ENCODE measurements around the gene ECE1.

The ECE1 gene

DNA sequence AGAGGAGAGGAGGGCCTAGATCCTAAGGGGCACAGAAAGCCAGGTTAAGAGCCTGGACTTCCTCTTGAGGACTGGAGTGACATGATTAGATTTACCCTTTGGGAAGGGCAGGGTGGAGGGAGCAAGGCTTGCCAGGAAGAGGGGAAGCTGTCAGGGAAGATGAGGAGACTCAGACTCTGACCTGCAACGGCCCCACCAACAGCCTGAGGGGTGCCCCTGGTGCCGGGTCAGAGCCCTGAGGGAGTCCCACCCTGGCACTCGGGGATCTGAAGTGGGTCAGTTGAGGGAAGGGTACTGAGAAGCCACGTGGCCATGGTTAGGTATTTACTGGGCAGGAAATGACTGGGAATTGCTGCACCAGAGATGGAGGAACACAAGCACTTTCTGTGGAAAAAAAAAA is 9.8 kb downstream of the ECE1 start:
- TF ChIP-seq, protein P1, sequence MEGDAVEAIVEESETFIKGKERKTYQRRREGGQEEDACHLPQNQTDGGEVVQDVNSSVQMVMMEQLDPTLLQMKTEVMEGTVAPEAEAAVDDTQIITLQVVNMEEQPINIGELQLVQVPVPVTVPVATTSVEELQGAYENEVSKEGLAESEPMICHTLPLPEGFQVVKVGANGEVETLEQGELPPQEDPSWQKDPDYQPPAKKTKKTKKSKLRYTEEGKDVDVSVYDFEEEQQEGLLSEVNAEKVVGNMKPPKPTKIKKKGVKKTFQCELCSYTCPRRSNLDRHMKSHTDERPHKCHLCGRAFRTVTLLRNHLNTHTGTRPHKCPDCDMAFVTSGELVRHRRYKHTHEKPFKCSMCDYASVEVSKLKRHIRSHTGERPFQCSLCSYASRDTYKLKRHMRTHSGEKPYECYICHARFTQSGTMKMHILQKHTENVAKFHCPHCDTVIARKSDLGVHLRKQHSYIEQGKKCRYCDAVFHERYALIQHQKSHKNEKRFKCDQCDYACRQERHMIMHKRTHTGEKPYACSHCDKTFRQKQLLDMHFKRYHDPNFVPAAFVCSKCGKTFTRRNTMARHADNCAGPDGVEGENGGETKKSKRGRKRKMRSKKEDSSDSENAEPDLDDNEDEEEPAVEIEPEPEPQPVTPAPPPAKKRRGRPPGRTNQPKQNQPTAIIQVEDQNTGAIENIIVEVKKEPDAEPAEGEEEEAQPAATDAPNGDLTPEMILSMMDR (IDR thresholded peaks at IDR 0.05): no peak
- peak; percentile 53 for DNase-seq (ENCODE audit: low spot score)
- Histone ChIP-seq H3K27ac (peak overlapping the region; percentile 76 to 90), H3K4me3 (no peak overlapping the region)

DNA sequence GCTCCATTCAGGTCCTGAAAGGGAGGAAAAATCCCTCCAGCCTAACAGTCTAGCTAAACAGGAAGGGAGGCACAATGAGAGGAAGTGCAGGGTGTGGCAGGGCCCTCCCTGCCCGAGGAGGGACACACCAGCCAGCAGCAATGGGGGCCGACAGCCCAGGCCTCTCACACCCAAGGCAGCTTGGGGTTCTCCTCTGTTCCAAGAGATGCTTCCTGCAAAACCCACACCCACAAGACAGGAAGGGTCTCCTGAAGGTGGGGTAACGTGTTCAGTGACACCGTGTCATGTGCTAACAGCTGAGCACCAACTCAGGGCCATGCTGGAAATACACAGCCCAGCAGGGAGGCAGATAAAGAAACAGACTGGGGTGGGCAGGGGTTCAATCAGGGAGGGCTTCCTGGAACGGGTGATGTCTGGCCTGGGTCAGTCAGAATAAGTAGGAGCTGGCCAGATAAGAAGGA is 10.2 kb downstream of the ECE1 start:
- TF ChIP-seq, protein P1 (IDR thresholded peaks at IDR 0.05): no peak
- DNase-seq (ENCODE audit: low spot score): peak; percentile 76
- Histone ChIP-seq H3K27ac (peak overlapping the region; percentile 76 to 90), H3K4me3 (peak overlapping the region; percentile 52)

DNA sequence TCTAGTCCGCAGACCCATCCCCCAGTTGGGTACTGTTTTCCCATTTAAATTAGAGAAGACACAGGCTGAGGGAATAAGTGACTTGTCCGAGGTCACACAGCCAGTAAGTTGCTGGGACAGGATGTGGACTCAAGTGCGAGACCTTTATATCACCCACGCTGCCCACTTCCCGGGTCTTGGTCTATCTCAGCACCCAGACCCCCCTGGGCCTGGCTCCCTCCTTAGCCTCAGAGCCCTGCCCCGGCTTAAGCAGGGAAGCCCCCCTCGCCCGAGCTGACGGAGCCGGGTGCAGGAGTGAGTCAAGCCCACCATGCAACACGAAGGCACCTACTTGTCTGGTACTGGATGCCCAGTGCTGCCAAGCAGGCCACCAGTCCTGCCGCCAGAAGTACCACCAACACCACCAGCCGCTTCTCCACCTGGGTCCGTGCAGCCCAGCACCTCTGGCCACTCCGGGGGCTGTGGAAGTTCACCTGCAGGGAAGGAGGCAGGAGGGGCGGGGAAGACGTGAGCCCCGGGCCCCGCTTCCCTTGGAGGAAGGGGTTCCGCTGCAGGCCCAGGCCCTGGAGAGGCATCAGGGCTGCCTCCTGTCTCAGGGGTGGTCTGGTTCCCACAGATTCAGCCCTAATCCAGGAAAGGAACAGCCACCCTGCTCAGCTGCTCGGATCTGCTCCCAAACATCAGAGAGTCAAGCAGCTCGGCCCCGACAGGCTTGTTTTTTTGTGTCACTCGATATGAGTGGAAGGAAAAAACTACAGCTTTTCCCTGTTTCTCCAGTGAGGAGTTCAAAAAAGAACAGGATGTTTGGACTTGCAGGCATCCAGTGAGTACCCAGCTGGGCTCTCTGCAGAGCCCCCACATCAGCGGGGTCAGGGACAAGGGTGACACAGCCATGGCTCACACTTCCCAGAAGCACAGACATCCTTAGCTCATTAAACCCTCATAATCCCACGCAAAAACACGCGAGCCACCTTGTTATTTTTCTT is 11.1 kb downstream of the ECE1 start:
- TF ChIP-seq, protein P1 (IDR thresholded peaks at IDR 0.05): no peak
- Histone ChIP-seq H3K4me3 (peak overlapping the region; percentile 52), H3K27ac (peak overlapping the region; percentile 76 to 90)
- peak; percentile 77 for DNase-seq (ENCODE audit: low spot score)

DNA sequence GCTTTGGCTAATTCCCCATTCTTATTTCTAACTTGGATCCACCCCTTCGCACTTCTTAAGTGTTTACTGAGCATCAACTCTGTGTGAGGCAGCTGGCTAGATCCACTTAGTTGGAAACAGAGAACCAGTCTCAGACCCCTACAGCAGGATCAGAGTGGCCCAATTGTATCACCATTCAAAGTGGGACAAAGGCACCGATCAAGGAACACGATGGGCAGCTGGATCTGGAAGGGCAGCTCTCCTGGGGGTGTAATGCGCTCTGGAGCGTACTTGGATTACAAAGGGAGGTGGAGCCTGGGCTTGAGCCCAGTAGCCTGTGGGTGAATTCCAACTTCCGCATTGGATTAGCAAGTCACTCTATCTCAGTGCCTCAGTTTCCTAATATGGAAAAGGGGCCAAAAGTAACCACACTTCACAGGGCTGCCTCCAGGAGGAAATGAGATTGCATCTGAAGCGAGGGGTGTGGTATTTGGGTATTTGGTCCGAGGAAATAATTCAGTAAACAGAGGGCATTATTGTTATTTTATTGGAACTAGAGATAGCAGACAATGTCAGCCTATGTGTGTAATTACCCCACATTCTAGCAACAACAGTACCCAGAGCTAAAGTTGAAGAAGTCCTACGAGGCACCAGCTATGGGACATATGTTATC is 11.9 kb downstream of the ECE1 start:
- TF ChIP-seq, protein P1 (IDR thresholded peaks at IDR 0.05): no peak
- Histone ChIP-seq H3K27ac (peak overlapping the region; percentile 76 to 90), H3K4me3 (peak overlapping the region; percentile 52)
- peak; percentile 73 for DNase-seq (ENCODE audit: low spot score)

DNA sequence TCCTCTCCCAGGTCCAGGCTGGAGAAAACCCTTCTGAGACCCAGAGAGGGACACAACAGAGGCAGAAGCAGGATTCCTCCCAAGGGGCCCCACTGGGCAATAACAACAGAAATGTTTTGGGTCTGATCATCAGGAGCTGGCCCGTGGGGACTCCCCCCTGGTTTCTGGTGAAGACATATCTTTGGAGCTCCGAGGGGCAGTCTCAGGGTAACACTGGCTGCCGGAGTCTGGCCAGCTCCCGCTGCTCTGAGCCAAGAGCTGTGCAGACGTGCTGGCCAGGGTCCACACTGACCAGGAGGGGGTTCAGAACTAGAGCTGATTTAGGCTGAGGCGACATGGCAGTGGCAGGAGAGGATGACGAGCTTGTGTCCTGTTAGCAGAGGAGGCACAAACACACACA is 13.1 kb downstream of the ECE1 start:
- TF ChIP-seq, protein P1 (IDR thresholded peaks at IDR 0.05): no peak
- peak overlapping the region; percentile 76 to 90 for H3K27ac ChIP-seq
- peak; percentile 75 for DNase-seq (ENCODE audit: low spot score)

DNA sequence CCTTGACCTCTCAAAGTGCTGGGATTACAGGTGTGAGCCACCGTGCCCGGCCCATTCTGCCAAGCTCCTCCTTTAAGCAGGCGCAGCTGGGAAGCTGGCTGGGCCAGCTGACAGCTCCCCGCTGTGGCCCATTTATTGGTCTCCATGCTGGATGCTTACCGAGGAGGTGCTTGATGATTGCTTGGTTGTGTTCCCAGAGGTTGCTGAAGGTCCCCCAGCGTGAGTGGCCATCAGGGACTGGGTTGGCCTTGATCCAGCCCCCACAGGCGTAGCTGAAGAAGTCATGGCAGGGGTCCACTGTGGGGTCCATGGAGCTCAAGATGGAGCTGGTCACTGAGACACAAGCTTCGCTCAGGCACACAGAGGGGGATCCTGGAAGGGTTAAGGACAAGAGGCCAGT is 17.7 kb downstream of the ECE1 start:
- H3K4me3 ChIP-seq: no peak overlapping the region
- peak; percentile 70 for DNase-seq (ENCODE audit: low spot score)
- peak overlapping the region in 1 of 2 donors; percentile 1 for H3K27ac ChIP-seq
- TF ChIP-seq, protein P1 (IDR thresholded peaks at IDR 0.05): no peak

More for the DNA sequence above, 13.1 kb downstream of the ECE1 start:
- H3K4me3 ChIP-seq: peak overlapping the region; percentile 52
